ENCODE data around the gene VWA2.

VWA2 gene

GRCh38 chr10:114258274-114258840 lies 19.3 kb downstream of the VWA2 start:
- H3K9ac ChIP-seq (ENCODE audit: low read length), result no peak overlapping the region

GRCh38 chr10:114259824-114260223 lies 20.8 kb downstream of the VWA2 start:
- H3K9me3 ChIP-seq (replicated peaks; ENCODE audit: insufficient read depth, low read length), result no peaks in the 10 kb centered on the region
- H3K9ac ChIP-seq (ENCODE audit: low read length), result no peak overlapping the region
- H4K20me1 ChIP-seq (ENCODE audit: insufficient read depth, low read length), result no peaks in the 10 kb centered on the region
- H2AFZ ChIP-seq (ENCODE audit: low read length), result no peak overlapping the region
- H3K79me2 ChIP-seq (ENCODE audit: low read length), result no peaks in the 10 kb centered on the region
- H3K36me3 ChIP-seq (replicated peaks; ENCODE audit: insufficient read depth, low read length), result no peaks in the 10 kb centered on the region
- H3F3A ChIP-seq (ENCODE audit: insufficient read depth, low read length), result no peaks in the 10 kb centered on the region
- no peak overlapping the region for H3K4me2 ChIP-seq (ENCODE audit: low read depth, low read length)
- H3K9me2 ChIP-seq (replicated peaks; ENCODE audit: insufficient read depth, low read length), result no peaks in the 10 kb centered on the region
- no peaks in the 10 kb centered on the region for H3K27me3 ChIP-seq (replicated peaks; ENCODE audit: insufficient read depth, low read length)
- H3K4me1 ChIP-seq (ENCODE audit: low read length), result 0 out of 2 replicates have a peak, but pooled peaks cover 4% of the 10 kb centered on the region
- H3K4me3 ChIP-seq (ENCODE audit: low read length), result no peak overlapping the region
- no peak overlapping the region for H3K27ac ChIP-seq (ENCODE audit: low read length)
- TF ChIP-seq CTCF (IDR thresholded peaks at IDR 0.05; ENCODE audit: low read length) (no peak), EZH2 (optimal IDR thresholded peaks at IDR 0.05; ENCODE audit: low read depth, low read length) (no peak), EZH2phosphoT487 (IDR thresholded peaks at IDR 0.05; ENCODE audit: low read length) (no peak)
- DNase-seq, result no peak

More at GRCh38 chr10:114258274-114258840, 19.3 kb downstream of the VWA2 start:
- Histone ChIP-seq H3K4me1 (ENCODE audit: low read length) (0 out of 2 replicates have a peak, but pooled peaks cover 4% of the 10 kb centered on the region), H3K27me3 (replicated peaks; ENCODE audit: insufficient read depth, low read length) (no peaks in the 10 kb centered on the region), H3K36me3 (replicated peaks; ENCODE audit: insufficient read depth, low read length) (no peaks in the 10 kb centered on the region), H3K4me3 (ENCODE audit: low read length) (no peak overlapping the region), H2AFZ (ENCODE audit: low read length) (no peak overlapping the region), H3K9me3 (replicated peaks; ENCODE audit: insufficient read depth, low read length) (no peaks in the 10 kb centered on the region), H3F3A (ENCODE audit: insufficient read depth, low read length) (no peaks in the 10 kb centered on the region), H3K4me2 (ENCODE audit: low read depth, low read length) (no peak overlapping the region), H4K20me1 (ENCODE audit: insufficient read depth, low read length) (no peaks in the 10 kb centered on the region), H3K9me2 (replicated peaks; ENCODE audit: insufficient read depth, low read length) (no peaks in the 10 kb centered on the region), H3K27ac (ENCODE audit: low read length) (no peak overlapping the region), H3K79me2 (ENCODE audit: low read length) (no peaks in the 10 kb centered on the region)
- TF ChIP-seq CTCF (IDR thresholded peaks at IDR 0.05; ENCODE audit: low read length), result no peak
- no peak for TF ChIP-seq EZH2 (optimal IDR thresholded peaks at IDR 0.05; ENCODE audit: low read depth, low read length)
- DNase-seq, result no peak

GRCh38 chr10:114260366-114260765 lies 21.3 kb downstream of the VWA2 start:
- no peaks in the 10 kb centered on the region for H3K79me2 ChIP-seq (ENCODE audit: low read length)
- H3F3A ChIP-seq (ENCODE audit: insufficient read depth, low read length), result no peaks in the 10 kb centered on the region
- H3K9me3 ChIP-seq (replicated peaks; ENCODE audit: insufficient read depth, low read length), result no peaks in the 10 kb centered on the region
- no peak overlapping the region for H3K4me3 ChIP-seq (ENCODE audit: low read length)
- H3K4me1 ChIP-seq (ENCODE audit: low read length), result 0 out of 2 replicates have a peak, but pooled peaks cover 4% of the 10 kb centered on the region
- no peak overlapping the region for H3K9ac ChIP-seq (ENCODE audit: low read length)
- H2AFZ ChIP-seq (ENCODE audit: low read length), result no peak overlapping the region
- no peak overlapping the region for H3K4me2 ChIP-seq (ENCODE audit: low read depth, low read length)
- H4K20me1 ChIP-seq (ENCODE audit: insufficient read depth, low read length), result no peaks in the 10 kb centered on the region
- H3K36me3 ChIP-seq (replicated peaks; ENCODE audit: insufficient read depth, low read length), result no peaks in the 10 kb centered on the region
- H3K27me3 ChIP-seq (replicated peaks; ENCODE audit: insufficient read depth, low read length), result no peaks in the 10 kb centered on the region
- no peaks in the 10 kb centered on the region for H3K9me2 ChIP-seq (replicated peaks; ENCODE audit: insufficient read depth, low read length)
- H3K27ac ChIP-seq (ENCODE audit: low read length), result no peak overlapping the region
- no peak for DNase-seq
- no peak for TF ChIP-seq CTCF (IDR thresholded peaks at IDR 0.05; ENCODE audit: low read length)
- TF ChIP-seq EZH2phosphoT487 (IDR thresholded peaks at IDR 0.05; ENCODE audit: low read length), result no peak
- TF ChIP-seq EZH2 (optimal IDR thresholded peaks at IDR 0.05; ENCODE audit: low read depth, low read length), result no peak

Measured in MM.1S (cell line).